ENCODE measurements around the gene MGAT4A.
A peak's percentile ranks its signal among the peaks of the same experiment; 100 is the strongest.
"Not testable (repeated sequence)": the region's sequence is repeated elsewhere in the genome, so short reads cannot be mapped to it uniquely, and the experiment has no call there.

The MGAT4A gene

DNA sequence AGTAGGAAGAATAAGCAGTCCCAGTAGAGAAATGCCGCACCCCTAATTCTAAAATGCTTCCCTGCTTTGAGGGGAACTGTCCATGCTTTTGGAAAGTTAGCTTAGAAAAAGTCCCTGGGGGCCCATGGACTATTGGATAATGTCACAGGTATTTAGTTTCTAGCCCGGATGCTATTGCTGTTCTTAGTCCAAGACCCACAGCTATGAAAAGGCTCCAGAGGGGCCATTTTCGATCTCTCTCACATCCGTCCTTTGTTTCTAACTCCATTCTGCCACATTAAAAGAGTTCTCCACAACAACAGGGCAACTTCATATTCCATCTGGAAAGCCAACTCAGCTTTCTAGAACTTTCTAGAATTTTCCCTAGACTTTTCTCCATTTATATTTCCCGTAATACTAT lies 47.2 kb downstream of the MGAT4A start:
- H3K27ac Mint-ChIP-seq (ENCODE audit: low read depth) = peak overlapping the region; percentile 29
- peaks cover 43% of the 10 kb centered on the region for H3K4me1 Mint-ChIP-seq
- no peak for ATAC-seq (replicated peaks; ENCODE audit: extremely low read depth, poor library complexity, severe bottlenecking)

DNA sequence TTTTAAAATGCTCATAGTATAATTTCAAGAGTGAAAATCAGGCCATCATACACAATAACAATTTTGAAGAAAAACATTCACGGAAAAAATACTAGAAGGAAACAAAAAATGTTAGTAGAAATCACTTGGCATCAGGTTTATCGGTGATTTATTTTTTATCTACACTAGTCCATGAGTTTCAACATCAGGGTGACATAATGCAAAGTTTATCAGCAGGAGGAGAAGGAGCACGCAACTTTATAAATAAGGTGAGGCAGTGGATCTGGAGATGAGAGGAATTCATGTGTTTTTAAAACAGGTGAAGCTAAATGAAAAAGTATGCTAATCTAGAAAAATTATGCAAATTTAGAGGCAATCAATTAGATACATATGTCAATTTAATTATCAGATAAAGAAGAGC lies 54.2 kb downstream of the MGAT4A start:
- Mint-ChIP-seq H3K9me3 (no peaks in the 10 kb centered on the region), H3K4me3 (no peak overlapping the region), H3K27me3 (no peaks in the 10 kb centered on the region), H3K27ac (ENCODE audit: low read depth) (peak overlapping the region; percentile 82), H3K4me1 (peaks cover 23% of the 10 kb centered on the region), H3K36me3 (ENCODE audit: insufficient read depth) (peaks cover 48% of the 10 kb centered on the region)
- ATAC-seq (replicated peaks; ENCODE audit: extremely low read depth, poor library complexity, severe bottlenecking) (no peak), DNase-seq (ENCODE audit: low spot score in 2 of 2) (no peak)

More for the DNA sequence above, 47.2 kb downstream of the MGAT4A start:
- Mint-ChIP-seq H3K27me3 (no peaks in the 10 kb centered on the region), H3K36me3 (ENCODE audit: insufficient read depth) (peaks cover 6% of the 10 kb centered on the region), H3K4me3 (no peak overlapping the region), H3K9me3 (no peaks in the 10 kb centered on the region)
- no peak for DNase-seq (ENCODE audit: low spot score in 2 of 2)

DNA sequence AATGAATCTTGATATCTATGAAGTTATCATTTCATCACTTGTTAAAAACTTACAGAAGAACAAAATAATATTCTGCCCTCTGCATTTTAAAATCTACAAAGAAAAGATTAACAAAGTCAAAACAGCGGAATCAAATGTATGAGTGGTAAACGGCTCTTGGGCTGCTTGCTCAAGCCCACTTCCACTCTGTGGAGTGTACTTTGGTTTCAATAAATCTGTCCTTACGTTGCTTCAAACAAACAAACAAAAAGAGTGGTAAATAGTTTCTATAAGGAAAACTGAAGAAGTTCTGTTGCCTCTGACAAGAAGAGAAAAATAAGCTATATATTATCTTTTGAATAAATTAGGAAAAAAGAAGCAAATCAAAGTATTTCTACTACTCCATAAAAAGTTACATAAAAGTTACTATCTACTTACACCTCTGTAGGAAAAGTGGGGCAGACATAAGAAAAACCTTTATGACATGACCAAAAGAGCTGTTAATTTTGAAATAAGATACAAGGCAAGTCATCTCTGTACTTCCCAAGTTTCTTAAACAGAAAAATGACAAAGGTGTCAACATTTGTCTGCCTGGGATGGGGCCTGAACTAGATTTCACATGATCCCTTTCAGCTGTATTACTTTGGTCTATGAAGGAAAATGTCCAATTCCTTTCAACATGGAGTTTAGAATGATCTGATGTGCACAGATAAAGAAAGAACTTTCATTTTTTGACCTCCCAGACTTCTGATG lies 56.5 kb downstream of the MGAT4A start:
- no peak for ATAC-seq (replicated peaks; ENCODE audit: extremely low read depth, poor library complexity, severe bottlenecking)
- no peaks in the 10 kb centered on the region for H3K27me3 Mint-ChIP-seq
- H3K36me3 Mint-ChIP-seq (ENCODE audit: insufficient read depth) = peaks cover 54% of the 10 kb centered on the region
- H3K9me3 Mint-ChIP-seq = peaks cover 4% of the 10 kb centered on the region
- peaks cover 33% of the 10 kb centered on the region for H3K4me1 Mint-ChIP-seq
- no peak overlapping the region for H3K4me3 Mint-ChIP-seq
- H3K27ac Mint-ChIP-seq (ENCODE audit: low read depth) = peak overlapping the region; percentile 40
- DNase-seq (ENCODE audit: low spot score in 2 of 2) = no peak

DNA sequence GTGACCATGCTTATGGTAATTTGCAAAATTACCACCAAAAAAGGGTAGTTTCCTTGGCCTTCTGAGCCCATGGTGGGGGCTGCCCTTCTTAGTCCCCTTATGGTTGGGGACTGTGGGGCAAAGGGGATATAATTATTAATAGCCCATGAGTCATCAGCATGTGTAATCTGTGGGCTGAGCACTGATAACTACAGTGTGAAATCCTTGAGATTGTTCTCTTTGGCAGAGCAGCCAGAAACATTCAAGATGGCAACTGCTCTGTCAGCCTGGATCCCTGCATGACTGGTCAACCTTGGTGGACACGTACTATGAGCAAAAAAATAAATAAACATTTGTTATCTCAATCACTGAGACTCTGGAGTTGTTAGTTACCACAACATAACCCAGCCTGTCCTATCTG lies 61.3 kb downstream of the MGAT4A start:
- Mint-ChIP-seq H3K36me3 (ENCODE audit: insufficient read depth) (peaks cover 51% of the 10 kb centered on the region), H3K27ac (ENCODE audit: low read depth) (no peak overlapping the region), H3K4me1 (peaks cover 55% of the 10 kb centered on the region), H3K27me3 (no peaks in the 10 kb centered on the region), H3K4me3 (no peak overlapping the region), H3K9me3 (peaks cover 19% of the 10 kb centered on the region)
- ATAC-seq (replicated peaks; ENCODE audit: extremely low read depth, poor library complexity, severe bottlenecking) (no peak), DNase-seq (ENCODE audit: low spot score in 2 of 2) (no peak)

DNA sequence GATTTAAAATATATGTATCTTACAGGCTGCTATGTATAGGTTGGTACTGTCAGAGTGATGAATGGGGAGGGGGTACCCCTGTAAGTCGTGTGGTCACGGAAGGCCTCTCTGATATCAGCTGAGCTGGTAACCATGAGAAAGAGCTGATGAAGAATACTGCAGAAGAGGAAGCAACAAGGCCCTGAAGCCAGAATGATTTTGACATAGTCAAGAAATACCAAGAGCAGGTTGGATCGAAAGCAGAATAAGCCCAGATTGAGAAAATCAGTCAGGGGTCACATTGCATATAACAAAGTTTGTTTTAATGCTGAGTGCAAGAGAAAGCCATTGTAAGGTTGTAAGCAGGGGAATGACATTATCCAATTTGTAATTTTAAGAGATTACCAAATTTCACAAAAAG lies 65.3 kb downstream of the MGAT4A start:
- peaks cover 63% of the 10 kb centered on the region for H3K4me1 Mint-ChIP-seq
- H3K27me3 Mint-ChIP-seq = no peaks in the 10 kb centered on the region
- H3K4me3 Mint-ChIP-seq = no peak overlapping the region
- peak overlapping the region; percentile 76 for H3K27ac Mint-ChIP-seq (ENCODE audit: low read depth)
- H3K36me3 Mint-ChIP-seq (ENCODE audit: insufficient read depth) = peaks cover 42% of the 10 kb centered on the region
- ATAC-seq (replicated peaks; ENCODE audit: extremely low read depth, poor library complexity, severe bottlenecking) = no peak
- H3K9me3 Mint-ChIP-seq = peaks cover 15% of the 10 kb centered on the region
- no peak for DNase-seq (ENCODE audit: low spot score in 2 of 2)

DNA sequence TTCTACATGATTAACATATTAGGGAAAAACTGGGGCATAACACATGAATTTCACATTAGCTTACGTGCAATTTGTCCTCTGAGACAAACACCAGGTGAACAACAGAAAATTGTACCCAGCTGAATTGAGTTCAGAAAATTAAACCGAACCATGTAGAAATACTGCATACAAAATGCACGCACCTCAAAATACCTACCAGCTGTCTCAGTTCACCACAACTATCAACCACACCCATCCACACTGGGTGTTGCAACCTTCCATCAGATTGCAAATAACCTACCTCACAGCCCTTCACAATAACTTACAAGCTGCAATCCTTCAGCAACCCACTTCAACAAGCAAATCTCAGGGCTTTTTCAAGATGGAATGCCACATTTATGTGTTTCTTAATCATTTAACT lies 66.6 kb downstream of the MGAT4A start:
- Mint-ChIP-seq H3K27ac (ENCODE audit: low read depth) (peak overlapping the region; percentile 92), H3K9me3 (peaks cover 15% of the 10 kb centered on the region), H3K36me3 (ENCODE audit: insufficient read depth) (peaks cover 46% of the 10 kb centered on the region), H3K4me1 (peaks cover 69% of the 10 kb centered on the region), H3K27me3 (no peaks in the 10 kb centered on the region), H3K4me3 (peak overlapping the region; percentile 82)
- peak in 1 of 2 donors; percentile 49 for DNase-seq (ENCODE audit: low spot score in 2 of 2)
- ATAC-seq (replicated peaks; ENCODE audit: extremely low read depth, poor library complexity, severe bottlenecking) = peak; percentile 78

DNA sequence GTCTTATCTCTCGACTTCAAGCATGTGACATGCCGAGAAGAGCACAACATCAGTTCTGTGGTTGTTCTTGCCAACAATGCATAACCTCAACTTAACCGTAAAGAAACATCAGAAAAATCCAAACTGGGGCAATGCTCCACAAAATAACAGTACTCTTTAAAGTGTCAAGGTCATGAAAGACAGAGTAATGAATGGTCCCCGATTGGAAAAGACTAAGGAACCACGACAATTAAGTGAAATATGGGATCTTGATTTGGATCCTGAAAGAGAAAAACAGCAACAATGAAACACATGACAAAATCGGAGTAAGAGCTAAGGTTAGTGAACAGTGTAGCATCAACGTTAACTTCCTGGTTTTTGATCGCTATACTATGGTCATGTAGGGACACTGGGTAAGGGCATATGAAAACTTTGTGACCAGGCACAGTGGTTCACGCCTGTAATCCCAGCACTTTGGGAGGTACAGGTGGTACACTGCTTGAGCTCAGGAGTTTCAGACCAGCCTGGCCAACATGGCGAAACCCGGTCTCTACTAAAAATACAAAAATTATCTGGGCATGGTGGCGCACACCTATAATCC lies 67.3 kb downstream of the MGAT4A start:
- H3K4me3 Mint-ChIP-seq = peak overlapping the region; percentile 82
- H3K4me1 Mint-ChIP-seq = peaks cover 70% of the 10 kb centered on the region
- H3K36me3 Mint-ChIP-seq (ENCODE audit: insufficient read depth) = peaks cover 50% of the 10 kb centered on the region

DNA sequence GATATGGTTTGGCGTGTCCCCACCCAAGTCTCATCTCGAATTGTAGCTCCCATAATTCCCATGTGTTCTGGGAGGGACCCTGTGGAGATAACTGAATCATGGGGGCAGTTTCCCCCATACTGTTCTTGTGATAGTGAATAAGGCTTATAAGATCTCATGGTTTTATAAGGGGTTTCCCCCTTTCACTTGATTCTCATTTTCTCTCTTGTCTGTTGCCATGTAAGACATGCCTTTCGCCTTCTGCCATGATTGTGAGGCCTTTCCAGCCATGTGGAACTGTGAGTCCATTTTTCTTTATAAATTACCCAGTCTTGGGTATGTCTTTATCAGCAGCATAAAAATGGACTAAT lies 71.5 kb downstream of the MGAT4A start:
- DNase-seq (ENCODE audit: low spot score in 2 of 2); H3K27me3 Mint-ChIP-seq; H3K9me3 Mint-ChIP-seq: not testable (repeated sequence)
- H3K36me3 Mint-ChIP-seq (ENCODE audit: insufficient read depth) = peaks cover 46% of the 10 kb centered on the region
- ATAC-seq (replicated peaks; ENCODE audit: extremely low read depth, poor library complexity, severe bottlenecking) = peak; percentile 5
- H3K4me3 Mint-ChIP-seq = peak overlapping the region; percentile 82
- peaks cover 64% of the 10 kb centered on the region for H3K4me1 Mint-ChIP-seq
- H3K27ac Mint-ChIP-seq (ENCODE audit: low read depth) = peak overlapping the region; percentile 90

More for the DNA sequence above, 67.3 kb downstream of the MGAT4A start:
- ATAC-seq (replicated peaks; ENCODE audit: extremely low read depth, poor library complexity, severe bottlenecking) (peak; percentile 66), DNase-seq (ENCODE audit: low spot score in 2 of 2) (peak in 1 of 2 donors; percentile 18)
- Mint-ChIP-seq H3K9me3 (peaks cover 15% of the 10 kb centered on the region), H3K27me3 (no peaks in the 10 kb centered on the region), H3K27ac (ENCODE audit: low read depth) (peak overlapping the region; percentile 92)

DNA sequence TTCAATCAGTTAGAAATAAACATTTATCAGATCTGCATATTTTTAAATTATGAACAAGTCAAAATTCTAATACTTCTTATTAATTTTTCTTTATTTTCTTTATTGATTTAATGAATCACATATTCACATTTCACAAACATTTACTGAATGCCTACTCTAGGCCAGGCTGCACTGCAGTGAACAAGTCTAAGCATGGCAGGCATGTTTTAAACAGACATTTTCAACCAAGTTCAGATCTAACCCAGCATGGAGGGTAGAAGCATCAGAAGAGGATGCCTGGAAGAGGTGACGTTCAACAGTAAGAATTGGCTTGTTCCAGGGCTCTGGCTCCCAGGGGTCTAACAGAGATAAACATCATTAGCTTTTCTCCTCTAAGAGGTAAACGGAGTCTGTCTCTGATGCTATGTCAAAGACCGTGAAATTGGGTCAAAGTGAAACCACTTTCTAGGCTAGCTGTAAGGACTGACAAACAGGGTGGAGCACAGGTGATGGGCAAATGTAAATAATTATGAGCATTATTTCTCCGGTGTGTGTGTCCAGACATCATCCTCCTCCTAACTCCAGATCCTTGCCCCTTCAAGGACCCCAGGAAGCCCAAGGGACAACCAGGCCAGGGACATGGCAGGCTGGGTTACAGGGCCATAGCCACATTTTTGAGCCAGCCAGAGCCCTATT lies 72.0 kb downstream of the MGAT4A start:
- peak overlapping the region; percentile 82 for H3K4me3 Mint-ChIP-seq
- DNase-seq (ENCODE audit: low spot score in 2 of 2) = no peak
- no peaks in the 10 kb centered on the region for H3K9me3 Mint-ChIP-seq
- H3K27ac Mint-ChIP-seq (ENCODE audit: low read depth) = peak overlapping the region; percentile 90
- H3K36me3 Mint-ChIP-seq (ENCODE audit: insufficient read depth) = peaks cover 50% of the 10 kb centered on the region
- peaks cover 66% of the 10 kb centered on the region for H3K4me1 Mint-ChIP-seq
- ATAC-seq (replicated peaks; ENCODE audit: extremely low read depth, poor library complexity, severe bottlenecking) = no peak
- no peaks in the 10 kb centered on the region for H3K27me3 Mint-ChIP-seq

DNA sequence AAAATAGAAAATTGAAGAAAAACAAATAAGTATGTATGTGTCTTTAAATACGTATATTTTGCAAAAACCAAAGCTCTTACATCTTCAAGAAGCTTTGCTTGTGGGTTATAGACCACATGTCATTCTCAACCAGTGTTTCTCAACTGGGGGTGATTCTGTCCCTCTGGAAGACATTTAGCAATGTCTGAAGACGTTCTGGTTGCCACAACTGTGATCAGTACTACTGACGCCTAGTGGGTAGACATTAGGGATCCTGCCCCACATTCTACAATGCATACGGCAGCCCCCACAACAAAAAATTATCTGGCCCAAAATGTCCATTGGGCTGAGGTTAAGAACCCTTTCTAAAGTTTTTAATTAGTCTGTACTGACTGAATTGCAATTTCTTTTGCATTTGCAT lies 74.1 kb downstream of the MGAT4A start:
- DNase-seq (ENCODE audit: low spot score in 2 of 2) (peak in 1 of 2 donors; percentile 59), ATAC-seq (replicated peaks; ENCODE audit: extremely low read depth, poor library complexity, severe bottlenecking) (peak; percentile 90)
- Mint-ChIP-seq H3K27me3 (no peaks in the 10 kb centered on the region), H3K4me3 (peak overlapping the region; percentile 48), H3K4me1 (peaks cover 76% of the 10 kb centered on the region), H3K9me3 (no peaks in the 10 kb centered on the region), H3K36me3 (ENCODE audit: insufficient read depth) (peaks cover 54% of the 10 kb centered on the region), H3K27ac (ENCODE audit: low read depth) (peak overlapping the region; percentile 98)

DNA sequence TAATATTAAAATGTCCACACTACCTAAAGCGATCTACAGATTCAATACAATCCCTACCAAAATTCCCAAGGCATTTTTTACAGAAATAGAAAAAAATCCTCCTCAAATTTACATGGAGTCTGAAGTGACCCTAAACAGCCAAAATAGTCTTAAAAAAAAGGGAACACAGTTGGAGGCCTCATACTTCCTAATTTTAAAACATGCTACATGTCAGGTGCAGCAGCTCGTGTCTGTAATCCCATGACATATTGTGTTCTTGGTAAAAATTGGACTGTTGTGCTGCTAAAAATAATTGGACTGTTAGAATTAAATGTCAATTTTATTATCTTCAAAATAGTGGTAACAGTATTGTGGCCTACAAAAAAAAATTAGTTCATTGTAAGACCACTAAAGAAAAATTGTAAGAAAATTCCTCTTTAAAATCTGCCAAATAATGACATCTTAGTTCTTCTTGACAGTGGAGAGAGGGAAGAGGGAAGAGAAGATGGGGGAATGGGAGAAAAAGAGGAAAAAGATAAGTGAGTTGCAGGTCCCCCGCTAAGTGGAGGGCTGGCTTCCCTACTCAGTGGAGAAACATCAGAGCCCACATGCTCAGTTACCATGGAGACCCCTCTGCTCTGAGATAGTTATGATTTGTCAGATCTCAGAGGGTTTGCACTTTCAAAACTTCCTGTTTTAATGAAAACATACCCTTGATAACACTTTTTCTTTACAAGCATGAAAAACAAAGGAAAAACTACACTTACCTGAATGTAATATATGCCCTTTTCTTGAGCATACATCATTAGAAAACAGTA lies 76.0 kb downstream of the MGAT4A start:
- peak overlapping the region; percentile 59 for H3K4me3 Mint-ChIP-seq
- H3K4me1 Mint-ChIP-seq = peaks cover 76% of the 10 kb centered on the region
- H3K36me3 Mint-ChIP-seq (ENCODE audit: insufficient read depth) = peaks cover 50% of the 10 kb centered on the region
- DNase-seq (ENCODE audit: low spot score in 2 of 2) (no peak), ATAC-seq (replicated peaks; ENCODE audit: extremely low read depth, poor library complexity, severe bottlenecking) (peak; percentile 37)
- no peaks in the 10 kb centered on the region for H3K9me3 Mint-ChIP-seq
- H3K27ac Mint-ChIP-seq (ENCODE audit: low read depth) = peak overlapping the region; percentile 98
- no peaks in the 10 kb centered on the region for H3K27me3 Mint-ChIP-seq

DNA sequence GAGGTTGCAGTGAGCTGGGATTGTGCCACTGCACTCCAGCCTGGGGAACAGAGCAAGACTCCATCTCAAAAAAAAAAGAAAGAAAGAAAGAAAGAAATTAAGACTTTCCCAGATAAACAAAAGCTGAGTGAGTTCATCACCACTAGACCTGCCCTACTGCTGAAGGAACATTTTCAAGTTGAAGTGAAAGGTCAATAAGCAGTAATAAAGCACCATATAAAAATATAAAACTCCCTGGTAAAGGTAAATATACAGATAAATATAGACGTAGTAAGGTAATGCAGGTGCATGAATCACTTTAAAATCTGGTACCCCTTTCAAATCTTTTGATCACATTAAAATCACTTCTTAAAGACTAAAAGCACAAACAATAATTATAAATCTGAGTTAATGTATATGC lies 79.9 kb downstream of the MGAT4A start:
- ATAC-seq (replicated peaks; ENCODE audit: extremely low read depth, poor library complexity, severe bottlenecking) = no peak
- Mint-ChIP-seq H3K36me3 (ENCODE audit: insufficient read depth) (peaks cover 63% of the 10 kb centered on the region), H3K27ac (ENCODE audit: low read depth) (peak overlapping the region; percentile 98), H3K4me1 (peaks cover 67% of the 10 kb centered on the region), H3K4me3 (peak overlapping the region; percentile 8), H3K27me3 (no peaks in the 10 kb centered on the region), H3K9me3 (no peaks in the 10 kb centered on the region)
- no peak for DNase-seq (ENCODE audit: low spot score in 2 of 2)

Measured in central memory CD8-positive, alpha-beta T cell (primary cell).